Mesenchymal stem cell (in vitro differentiated cells and primary cell): ENCODE data around the gene KIF25.
A peak's percentile ranks its signal among the peaks of the same experiment; 100 is the strongest.

Experiments
- DNase-seq: peaks from one replicate; pipeline ENCODE4 v3.0.0-alpha.2; 2013
- H2AFZ ChIP-seq: one replicate; pipeline ENCODE4 v1.6.1; 2013; ENCODE audit warnings: low read depth, mild to moderate bottlenecking, control low read depth, inconsistent platforms, low read length, moderate library complexity
- H2AK5ac ChIP-seq: 2 replicates; pipeline ENCODE4 v1.6.1; 2013; ENCODE audit warnings: low read length, moderate library complexity, mild to moderate bottlenecking, inconsistent platforms; ENCODE audit not compliant: severe bottlenecking
- H2BK120ac ChIP-seq: one replicate; pipeline ENCODE4 v1.6.1; 2013; ENCODE audit warnings: low read depth, mild to moderate bottlenecking, inconsistent platforms, low read length, moderate library complexity
- H2BK12ac ChIP-seq, 2 experiments: one replicate each; pipeline ENCODE4 v1.6.1; 2013; ENCODE audit warnings: inconsistent platforms in 2 of 2, low read length in 2 of 2, mild to moderate bottlenecking in 2 of 2, moderate library complexity in 2 of 2, control low read depth in 1 of 2
- H2BK15ac ChIP-seq: one replicate; pipeline ENCODE4 v1.6.1; 2013; ENCODE audit warnings: mild to moderate bottlenecking, low read depth, inconsistent platforms; ENCODE audit not compliant: poor library complexity, severe bottlenecking
- H2BK5ac ChIP-seq: 2 replicates; pipeline ENCODE4 v1.6.1; 2013; ENCODE audit warnings: low read depth, mild to moderate bottlenecking, low read length, control low read depth, inconsistent platforms; ENCODE audit not compliant: poor library complexity, severe bottlenecking
- H3K14ac ChIP-seq, 2 experiments: one replicate each; pipeline ENCODE4 v1.6.1; 2013; ENCODE audit warnings: inconsistent platforms in 2 of 2, low read length in 2 of 2, control low read depth in 1 of 2, mild to moderate bottlenecking in 1 of 2, moderate library complexity in 1 of 2
- H3K18ac ChIP-seq, 2 experiments: one replicate each; pipeline ENCODE4 v1.6.1; 2013; ENCODE audit warnings: inconsistent platforms in 2 of 2, low read length in 2 of 2, control low read depth in 1 of 2, low read depth in 1 of 2, mild to moderate bottlenecking in 1 of 2
- H3K23ac ChIP-seq, 2 experiments: one replicate each; pipeline ENCODE4 v1.6.1; 2013; ENCODE audit warnings: inconsistent platforms in 2 of 2, low read length in 2 of 2, mild to moderate bottlenecking in 2 of 2, moderate library complexity in 2 of 2, control low read depth in 1 of 2
- H3K27ac ChIP-seq: 2 replicates; pipeline ENCODE4 v1.5.1; 2013; ENCODE audit warnings: mild to moderate bottlenecking, moderate library complexity, low read length, control low read depth, inconsistent platforms; ENCODE audit not compliant: poor library complexity, severe bottlenecking
- H3K27me3 ChIP-seq, 2 experiments: 2 replicates each; pipeline versions ENCODE4 v1.6.1 to v1.7.0; 2013; ENCODE audit warnings: low read length in 2 of 2, mild to moderate bottlenecking in 2 of 2, moderate library complexity in 2 of 2, control low read depth in 1 of 2, inconsistent platforms in 1 of 2; ENCODE audit not compliant: control insufficient read depth in 1 of 2, insufficient read depth in 1 of 2
- H3K36me3 ChIP-seq, 2 experiments: 2 replicates each; pipeline versions ENCODE4 v1.6.1 to v1.7.0; 2013; ENCODE audit warnings: low read length in 2 of 2, control low read depth in 1 of 2, inconsistent platforms in 1 of 2, low read depth in 1 of 2, mild to moderate bottlenecking in 1 of 2; ENCODE audit not compliant: insufficient read depth in 2 of 2, control insufficient read depth in 1 of 2
- H3K4ac ChIP-seq, 2 experiments: one replicate each; pipeline ENCODE4 v1.6.1; 2013; ENCODE audit warnings: inconsistent platforms in 2 of 2, low read length in 2 of 2, mild to moderate bottlenecking in 2 of 2, moderate library complexity in 2 of 2, control low read depth in 1 of 2, low read depth in 1 of 2
- H3K4me1 ChIP-seq: 2 replicates; pipeline ENCODE4 v1.6.1; 2013; ENCODE audit warnings: low read depth, low read length, control low read depth; ENCODE audit not compliant: control insufficient read depth, insufficient read depth
- H3K4me2 ChIP-seq: 2 replicates; pipeline ENCODE4 v1.6.1; 2013; ENCODE audit warnings: low read length, mild to moderate bottlenecking, inconsistent platforms; ENCODE audit not compliant: poor library complexity, severe bottlenecking
- H3K4me3 ChIP-seq, 2 experiments: 2 replicates each; pipeline versions ENCODE4 v1.5.1 to v1.7.0; 2013; ENCODE audit warnings: low read length in 2 of 2, mild to moderate bottlenecking in 2 of 2, control low read depth in 1 of 2, low read depth in 1 of 2; ENCODE audit not compliant: insufficient read depth in 1 of 2
- H3K79me1 ChIP-seq: replicated peaks from 2 replicates; pipeline ENCODE4 v1.6.1; 2013; ENCODE audit warnings: mild to moderate bottlenecking, control low read depth, low read length, inconsistent platforms; ENCODE audit not compliant: poor library complexity, severe bottlenecking
- H3K9ac ChIP-seq: 2 replicates; pipeline ENCODE4 v1.7.0; 2013; ENCODE audit warnings: mild to moderate bottlenecking, low read length, moderate library complexity
- H3K9me3 ChIP-seq: 2 replicates; pipeline ENCODE4 v1.7.0; 2013; ENCODE audit warnings: mild to moderate bottlenecking, low read length; ENCODE audit not compliant: control insufficient read depth
- H4K8ac ChIP-seq: one replicate; pipeline ENCODE4 v1.6.1; 2013; ENCODE audit warnings: inconsistent platforms, mild to moderate bottlenecking, low read length, moderate library complexity
- H4K91ac ChIP-seq: one replicate; pipeline ENCODE4 v1.6.1; 2013; ENCODE audit warnings: mild to moderate bottlenecking, low read length, inconsistent platforms
- WGBS: methylation state at CpG from one replicate; pipeline ENCODE4 v1.1.7; 2013; ENCODE audit warnings: mixed read lengths; 5-methylcytosine and 5-hydroxymethylcytosine counted together

Gene KIF25

GRCh38 chr6:168070804-168071203 lies 73.3 kb downstream of the KIF25 start:
- H3K9me3 ChIP-seq = no peaks in the 10 kb centered on the region
- H2AFZ ChIP-seq = no peak overlapping the region
- H3K9ac ChIP-seq = no peak overlapping the region
- H3K4me3 ChIP-seq = no peak overlapping the region
- no peak overlapping the region for H3K4ac ChIP-seq
- no peak overlapping the region for H2BK15ac ChIP-seq
- no peak overlapping the region for H3K4me2 ChIP-seq
- H2BK5ac ChIP-seq = no peak overlapping the region
- H2AK5ac ChIP-seq = no peak overlapping the region
- no peak for DNase-seq
- H3K79me1 ChIP-seq = no peaks in the 10 kb centered on the region
- peak overlapping the region in 1 of 2 experiments; percentile 41 for H3K14ac ChIP-seq
- H3K18ac ChIP-seq = no peak overlapping the region
- no peak overlapping the region for H4K91ac ChIP-seq
- H2BK12ac ChIP-seq = no peak overlapping the region
- H3K27ac ChIP-seq = no peak overlapping the region
- WGBS = 82% methylated on average over 7 of the region's 7 CpGs
- no peak overlapping the region for H4K8ac ChIP-seq
- no peaks in the 10 kb centered on the region for H3K36me3 ChIP-seq
- H3K4me1 ChIP-seq = no peaks in the 10 kb centered on the region
- peaks cover 32 to 34% of the 10 kb centered on the region in 2 experiments for H3K27me3 ChIP-seq
- H3K23ac ChIP-seq = no peak overlapping the region
- no peak overlapping the region for H2BK120ac ChIP-seq

- WGBS = 58% methylated on average over 9 of the region's 9 CpGs
- Histone ChIP-seq H2BK120ac (no peak overlapping the region), H3K4me3 (no peak overlapping the region)
Observed at GRCh38 chr6:168071620-168072019, 74.1 kb downstream of the KIF25 start.

GRCh38 chr6:168072261-168072660 lies 74.8 kb downstream of the KIF25 start:
- Histone ChIP-seq H3K9me3 (no peaks in the 10 kb centered on the region), H3K23ac (no peak overlapping the region), H2BK5ac (no peak overlapping the region), H3K18ac (no peak overlapping the region), H2AFZ (no peak overlapping the region), H3K4me3 (no peak overlapping the region), H3K27me3 (peaks cover 30 to 36% of the 10 kb centered on the region in 2 experiments), H3K4me1 (no peaks in the 10 kb centered on the region), H3K27ac (no peak overlapping the region), H4K8ac (no peak overlapping the region), H4K91ac (no peak overlapping the region), H2BK12ac (no peak overlapping the region), H3K4me2 (no peak overlapping the region), H3K9ac (no peak overlapping the region), H2BK15ac (peak overlapping the region; percentile 12), H2BK120ac (no peak overlapping the region), H3K4ac (no peak overlapping the region), H3K79me1 (no peaks in the 10 kb centered on the region), H2AK5ac (no peak overlapping the region), H3K14ac (no peak overlapping the region), H3K36me3 (no peaks in the 10 kb centered on the region)
- 88% methylated on average over 24 of the region's 24 CpGs for WGBS
- DNase-seq = no peak

More at GRCh38 chr6:168071620-168072019, 74.1 kb downstream of the KIF25 start:
- no peaks in the 10 kb centered on the region for H3K36me3 ChIP-seq
- no peaks in the 10 kb centered on the region for H3K79me1 ChIP-seq
- no peak overlapping the region for H3K4ac ChIP-seq
- H2AFZ ChIP-seq = no peak overlapping the region
- no peak overlapping the region for H3K18ac ChIP-seq
- no peak overlapping the region for H2BK5ac ChIP-seq
- no peak for DNase-seq
- H3K14ac ChIP-seq = peak overlapping the region in 1 of 2 experiments; percentile 6
- no peaks in the 10 kb centered on the region for H3K9me3 ChIP-seq
- H3K23ac ChIP-seq = no peak overlapping the region
- no peak overlapping the region for H3K9ac ChIP-seq
- no peak overlapping the region for H3K4me2 ChIP-seq
- peaks cover 32 to 34% of the 10 kb centered on the region in 2 experiments for H3K27me3 ChIP-seq
- H2BK12ac ChIP-seq = no peak overlapping the region
- H2BK15ac ChIP-seq = no peak overlapping the region
- no peak overlapping the region for H4K91ac ChIP-seq
- H2AK5ac ChIP-seq = no peak overlapping the region
- no peak overlapping the region for H4K8ac ChIP-seq
- H3K4me1 ChIP-seq = no peaks in the 10 kb centered on the region
- no peak overlapping the region for H3K27ac ChIP-seq

- H3K4me3 ChIP-seq = no peak overlapping the region
- H4K8ac ChIP-seq = no peak overlapping the region
- no peak overlapping the region for H3K9ac ChIP-seq
- H2BK5ac ChIP-seq = no peak overlapping the region
- H2BK12ac ChIP-seq = no peak overlapping the region
- H3K23ac ChIP-seq = no peak overlapping the region
- no peaks in the 10 kb centered on the region for H3K36me3 ChIP-seq
- no peak overlapping the region for H3K27ac ChIP-seq
- H2AFZ ChIP-seq = no peak overlapping the region
- no peaks in the 10 kb centered on the region for H3K9me3 ChIP-seq
- no peak overlapping the region for H3K14ac ChIP-seq
- DNase-seq = no peak
- H4K91ac ChIP-seq = no peak overlapping the region
- H3K4me1 ChIP-seq = no peaks in the 10 kb centered on the region
- H2BK15ac ChIP-seq = no peak overlapping the region
- H3K4me2 ChIP-seq = no peak overlapping the region
- no peaks in the 10 kb centered on the region for H3K79me1 ChIP-seq
- no peak overlapping the region for H3K18ac ChIP-seq
- no peak overlapping the region for H2BK120ac ChIP-seq
- H3K27me3 ChIP-seq = peaks cover 33 to 36% of the 10 kb centered on the region in 2 experiments
- H3K4ac ChIP-seq = no peak overlapping the region
- 86% methylated on average over 4 of the region's 4 CpGs for WGBS
- H2AK5ac ChIP-seq = no peak overlapping the region
Observed at GRCh38 chr6:168072730-168073129, 75.3 kb downstream of the KIF25 start.
